ENCODE results near the gene PNPLA2. TPM values are rescaled to one million over a fixed set of nuclear protein-coding genes. Genes with fewer than 3 reads are reported as not detected.

PNPLA2 gene, protein sequence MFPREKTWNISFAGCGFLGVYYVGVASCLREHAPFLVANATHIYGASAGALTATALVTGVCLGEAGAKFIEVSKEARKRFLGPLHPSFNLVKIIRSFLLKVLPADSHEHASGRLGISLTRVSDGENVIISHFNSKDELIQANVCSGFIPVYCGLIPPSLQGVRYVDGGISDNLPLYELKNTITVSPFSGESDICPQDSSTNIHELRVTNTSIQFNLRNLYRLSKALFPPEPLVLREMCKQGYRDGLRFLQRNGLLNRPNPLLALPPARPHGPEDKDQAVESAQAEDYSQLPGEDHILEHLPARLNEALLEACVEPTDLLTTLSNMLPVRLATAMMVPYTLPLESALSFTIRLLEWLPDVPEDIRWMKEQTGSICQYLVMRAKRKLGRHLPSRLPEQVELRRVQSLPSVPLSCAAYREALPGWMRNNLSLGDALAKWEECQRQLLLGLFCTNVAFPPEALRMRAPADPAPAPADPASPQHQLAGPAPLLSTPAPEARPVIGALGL
- 27.0 and 34.1 TPM in 2 replicates for total RNA-seq

DNA sequence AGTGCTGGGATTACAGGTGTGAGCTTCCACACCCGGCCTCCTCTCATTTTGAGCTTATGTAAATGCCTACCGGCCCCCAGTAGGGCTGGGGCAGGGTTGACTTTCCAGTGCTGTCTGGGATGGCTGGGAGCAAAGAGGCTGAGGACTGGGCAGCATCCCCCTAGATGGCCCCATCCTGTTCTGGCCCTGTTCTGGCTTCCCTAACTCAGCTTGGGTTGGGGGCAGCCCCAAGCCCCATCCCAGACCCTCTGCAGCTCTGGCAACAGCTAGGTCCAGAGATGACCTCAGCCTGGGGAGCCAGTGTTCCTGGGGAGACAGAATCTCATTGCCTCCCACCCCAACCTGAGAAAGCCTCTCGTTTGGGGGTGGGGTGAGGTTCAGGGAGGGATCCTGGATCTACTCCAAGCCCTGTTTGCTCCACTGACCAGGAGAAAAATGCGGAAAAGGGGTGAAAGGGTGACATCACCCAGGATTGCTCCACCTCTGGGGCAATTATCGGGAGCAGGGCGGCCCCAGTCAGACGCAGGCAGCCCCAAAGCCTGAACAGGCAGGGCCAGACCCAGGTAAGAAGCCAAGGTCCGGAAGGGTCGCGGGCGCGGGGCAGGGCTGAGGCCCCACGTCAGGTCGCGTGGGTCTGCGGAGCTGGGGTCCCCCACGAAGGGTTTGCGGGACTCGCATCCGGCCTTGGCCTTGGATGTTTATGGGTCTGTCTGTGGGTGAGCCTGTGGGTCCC, at the start of gene PNPLA2:
PNPLA2 (plus strand) TSS at position 519 of the 733 bp plus-strand sequence. CDS start 805 bp downstream, outside the sequence.

DNA sequence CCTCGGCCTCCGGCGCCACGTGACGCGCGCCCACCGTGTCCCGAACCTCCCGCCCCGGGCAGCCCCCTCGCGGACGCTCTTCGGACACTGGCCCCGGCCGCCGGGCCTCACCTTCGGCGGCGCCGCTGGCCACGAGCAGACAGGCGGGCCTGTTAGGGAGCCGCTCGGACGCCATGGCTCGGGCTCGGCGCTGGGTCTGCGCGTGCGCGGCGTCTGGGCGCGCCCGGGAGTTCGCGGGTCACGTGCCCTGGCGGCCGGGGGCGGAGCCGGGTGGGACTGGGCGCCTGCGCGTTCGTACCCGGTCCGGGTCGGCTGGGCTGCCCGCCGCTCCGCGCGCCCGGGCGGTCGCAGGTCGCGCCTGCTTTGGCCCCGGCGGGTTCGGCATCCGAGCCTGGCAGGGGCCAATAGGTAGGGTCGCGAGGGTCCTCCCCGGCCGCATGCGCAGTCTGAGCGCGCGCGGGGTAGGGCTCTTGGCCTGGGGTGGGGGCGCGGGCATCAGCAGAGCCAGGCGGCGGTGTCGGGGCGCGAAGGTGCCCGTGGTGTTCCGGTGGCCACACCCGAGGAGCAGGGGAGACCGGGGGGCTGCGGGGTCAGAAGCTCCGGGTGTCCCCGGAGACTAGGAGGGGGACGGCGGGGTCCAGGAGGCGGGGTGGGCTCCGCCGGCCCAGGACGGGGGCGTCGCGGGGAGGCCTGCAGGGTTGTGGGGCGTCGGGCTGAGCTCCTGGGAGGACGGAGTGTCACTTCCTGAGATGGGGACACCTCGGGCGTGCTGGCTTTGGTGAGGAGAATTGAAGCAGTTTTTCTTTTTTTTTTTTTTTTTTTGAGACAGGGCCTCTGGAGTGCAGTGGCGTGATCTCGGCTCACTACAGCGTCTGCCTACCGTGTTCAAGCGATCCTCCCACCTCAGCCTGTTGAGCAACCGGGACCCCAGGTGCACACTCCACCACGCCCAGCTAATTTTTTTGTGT, 41.1 kb upstream of the PNPLA2 start, which contains the start of gene GATD1:
GATD1 (minus strand) TSS at position 200 of the 968 bp plus-strand sequence; CDS start at position 175, 25 bp downstream.

DNA sequence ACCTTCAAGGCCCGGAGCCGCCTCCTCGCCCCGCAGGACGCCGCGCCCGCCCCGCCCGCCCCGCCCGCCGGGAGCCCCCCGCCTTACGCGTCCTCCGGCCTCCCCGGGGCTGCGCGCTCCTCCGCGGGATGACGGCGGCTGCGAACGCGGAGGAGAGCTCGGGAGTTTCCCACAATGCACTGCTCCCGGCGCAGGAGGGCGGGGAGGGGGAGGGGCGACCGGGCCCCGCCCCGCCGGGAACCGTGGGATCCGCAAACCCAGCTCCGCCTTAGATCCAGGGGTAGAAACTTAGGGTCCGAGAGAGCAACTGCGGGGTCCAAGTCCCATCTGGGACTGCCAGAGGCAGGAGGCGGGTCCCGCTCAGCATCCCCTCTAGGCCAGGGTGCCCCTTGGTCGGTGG, 28.8 kb upstream of the PNPLA2 start, which contains the start of gene CEND1:
CEND1 (minus strand) TSS at position 148 of the 400 bp plus-strand sequence. CDS start 1,514 bp downstream, outside the sequence.

DNA sequence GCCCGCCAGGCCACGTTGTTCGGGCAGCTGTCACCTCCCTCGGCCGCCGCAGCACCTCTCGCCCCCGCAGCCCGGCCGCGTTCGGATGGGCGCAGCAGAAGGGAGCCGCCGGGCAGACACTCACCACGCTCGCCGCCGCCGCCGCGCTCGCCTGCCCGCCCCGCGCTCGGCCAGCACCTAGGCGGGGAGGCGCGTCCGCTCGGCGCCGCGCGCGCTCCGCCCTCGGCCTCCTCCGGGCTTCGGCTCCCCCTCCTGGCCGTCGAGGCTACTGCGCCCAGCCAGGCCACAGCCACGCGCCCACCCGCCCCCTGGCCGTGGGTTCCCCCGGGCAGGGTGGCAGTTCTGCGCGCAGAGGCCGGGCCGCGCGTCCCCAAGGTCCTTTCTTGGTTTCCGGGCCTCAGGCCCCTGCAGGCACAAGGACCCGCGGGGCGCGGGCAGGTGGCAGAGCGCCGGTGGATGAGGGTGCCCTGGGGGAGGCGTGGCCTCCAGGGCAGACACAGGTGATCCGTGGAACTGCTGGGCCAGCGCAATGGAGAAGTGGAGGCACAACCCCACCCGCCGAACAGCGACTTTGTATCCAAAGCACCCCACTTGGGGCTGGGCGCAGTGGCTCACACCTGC, 20.5 kb upstream of the PNPLA2 start, which contains the start of gene SLC25A22:
SLC25A22 (minus strand) TSS at position 189 of the 621 bp plus-strand sequence. CDS start 3,275 bp downstream, outside the sequence.

DNA sequence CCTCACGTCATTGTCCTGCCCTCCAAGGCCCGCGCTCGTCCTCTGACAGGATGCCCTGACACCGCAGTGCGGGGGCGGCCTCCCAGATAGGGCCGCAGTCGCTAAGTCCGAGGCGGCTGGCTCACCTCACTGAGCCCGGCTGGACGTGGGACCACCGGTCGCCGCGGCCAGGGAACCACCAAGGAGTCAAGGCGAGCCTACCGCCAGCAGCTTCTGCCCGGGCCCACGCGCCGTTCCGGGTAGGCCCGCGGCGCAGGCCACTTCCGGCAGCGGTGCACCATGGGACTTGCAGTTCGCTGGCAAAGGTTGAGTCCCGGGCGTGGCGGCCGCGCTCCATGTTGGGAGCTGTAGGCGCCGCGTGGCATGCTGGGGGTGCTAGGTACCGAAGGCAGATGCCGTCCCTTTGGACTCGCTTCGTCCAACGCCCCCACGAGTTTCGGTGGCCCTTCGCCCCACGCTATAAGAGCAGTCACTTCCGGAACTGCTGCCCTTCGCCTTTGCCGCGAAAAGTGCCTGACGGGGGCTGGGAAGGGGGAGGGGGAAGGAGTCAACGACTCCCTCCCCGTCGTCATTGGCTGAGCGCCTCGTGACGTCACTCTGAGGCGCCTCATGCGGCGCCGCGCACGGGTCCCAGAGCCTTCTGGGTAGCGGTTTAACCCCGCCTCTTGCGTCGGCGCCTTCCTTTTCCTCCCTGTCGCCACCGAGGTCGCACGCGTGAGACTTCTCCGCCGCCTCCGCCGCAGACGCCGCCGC, 9.3 kb upstream of the PNPLA2 start, which contains the start of gene RPLP2:
RPLP2 (plus strand) TSS at position 681 of the 753 bp plus-strand sequence. CDS start 268 bp downstream, outside the sequence.

DNA sequence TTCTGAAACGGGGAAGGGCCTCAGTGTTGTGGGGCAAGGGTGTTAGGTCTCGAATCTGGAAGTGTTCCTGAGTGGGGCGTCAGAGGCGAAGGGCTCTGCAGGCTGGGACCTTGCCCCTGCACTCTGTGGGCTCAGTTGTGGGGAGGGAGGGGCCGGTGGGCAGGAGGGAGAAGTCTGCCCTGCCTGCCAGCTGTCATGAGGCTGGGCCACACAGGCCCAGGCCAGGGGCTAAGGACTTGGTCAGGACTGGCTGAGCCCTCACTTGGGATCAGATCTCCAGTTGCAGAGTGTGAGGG, 9.1 kb downstream of the PNPLA2 start, which contains the start of gene CRACR2B:
CRACR2B (plus strand) TSS at position 23 of the 296 bp plus-strand sequence. CDS start 689 bp downstream, outside the sequence.

DNA sequence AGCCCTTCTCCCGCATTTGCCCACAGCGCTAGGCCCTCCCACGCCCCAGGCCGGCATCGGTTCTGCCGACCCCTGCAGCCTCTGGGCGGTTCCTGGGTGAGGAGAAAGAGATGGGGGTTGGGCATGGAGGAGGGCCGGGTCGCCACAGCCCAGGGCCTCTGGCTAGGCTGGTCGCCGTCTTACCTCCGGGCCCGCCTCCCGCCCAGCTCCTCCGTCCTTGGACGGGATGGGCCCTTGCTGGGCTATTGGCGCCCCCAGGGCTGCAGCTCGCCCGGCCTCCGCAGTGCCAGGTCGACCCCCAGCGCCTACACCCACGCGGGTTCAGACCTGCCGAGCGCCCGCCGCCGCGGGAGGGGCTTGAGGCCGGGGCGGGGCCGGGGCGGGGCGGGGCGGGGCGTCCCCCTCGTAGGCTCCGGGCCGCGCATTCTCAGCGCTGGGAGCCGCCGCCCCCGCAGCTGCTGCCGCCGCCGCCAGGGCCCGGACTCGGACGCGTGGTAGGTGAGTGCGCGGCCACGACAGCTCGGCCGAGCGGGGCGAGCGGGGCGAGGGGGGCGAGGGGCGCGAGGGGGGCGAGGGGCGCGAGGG, 13.9 kb downstream of the PNPLA2 start, which contains the start of gene CD151:
CD151 (plus strand) TSS at position 424 of the 585 bp plus-strand sequence. CDS start 3,118 bp downstream, outside the sequence.

DNA sequence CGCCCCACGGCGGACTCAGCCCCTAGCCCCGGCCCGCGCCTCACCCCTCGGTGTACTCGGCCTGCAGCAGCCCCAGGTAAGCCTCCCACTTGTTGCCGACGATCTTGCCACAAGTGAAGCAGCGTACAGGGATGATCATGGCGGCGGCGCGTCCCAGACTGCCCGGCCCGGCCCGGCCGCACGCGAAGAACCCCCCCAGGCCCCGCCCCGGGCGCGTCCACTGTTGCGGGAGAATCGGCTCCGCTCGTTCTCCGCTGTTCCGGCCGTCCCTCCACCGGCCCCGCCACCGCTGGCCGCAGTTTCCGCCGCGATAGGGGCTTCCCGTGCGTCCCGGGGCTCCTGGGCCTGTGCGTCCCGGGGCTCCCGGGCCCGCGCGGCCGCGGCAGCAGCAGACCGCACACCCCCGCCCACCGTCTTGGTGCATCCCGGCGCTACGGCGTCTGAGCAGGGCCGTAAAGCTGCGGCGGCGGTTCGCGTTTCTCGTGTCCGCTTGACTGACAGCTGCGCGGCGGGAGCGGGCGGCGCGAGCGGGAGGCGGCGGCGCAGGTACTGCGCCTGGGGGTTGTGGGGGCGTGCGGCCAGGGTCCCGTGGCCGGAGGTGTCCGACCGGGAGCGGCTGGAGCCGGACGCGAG, 23.8 kb downstream of the PNPLA2 start, which contains the start of the genes POLR2L and TSPAN4:
POLR2L (minus strand) TSS at position 160 of the 633 bp plus-strand sequence; CDS start at position 139, 21 bp downstream.
TSPAN4 (plus strand) TSS at position 483 of the 633 bp plus-strand sequence. CDS start 7,453 bp downstream, outside the sequence.

Small RNA genes lying within 50 kb of the gene (small RNA-seq; reads per million reads assigned to genes)
- not detected for gene SNORA52

Other genes starting within 250 kb of the PNPLA2 start
- gene PHRF1, start 242.4 kb upstream of the PNPLA2 start, total RNA-seq = 34.2 and 37.8 TPM in 2 replicates
- 7.1 and 9.7 TPM in 2 replicates for gene IRF7, start 203.0 kb upstream of the PNPLA2 start, total RNA-seq
- gene CDHR5, start 194.0 kb upstream of the PNPLA2 start, total RNA-seq = not detected in 2 replicates
- gene SCT, start 191.7 kb upstream of the PNPLA2 start, total RNA-seq = not detected in 2 replicates
- not detected in 2 replicates for gene DRD4, start 181.6 kb upstream of the PNPLA2 start, total RNA-seq
- gene DEAF1, start 123.7 kb upstream of the PNPLA2 start, total RNA-seq = 41.0 and 42.6 TPM in 2 replicates
- gene TMEM80, start 123.1 kb upstream of the PNPLA2 start, total RNA-seq = 10.8 and 13.1 TPM in 2 replicates
- 2.7 and 2.9 TPM in 2 replicates for gene EPS8L2, start 112.7 kb upstream of the PNPLA2 start, total RNA-seq
- gene TALDO1, start 71.5 kb upstream of the PNPLA2 start, total RNA-seq = 243 and 266 TPM in 2 replicates
- gene GATD1, start 41.4 kb upstream of the PNPLA2 start, total RNA-seq = 38.7 and 52.0 TPM in 2 replicates
- gene CEND1, start 28.8 kb upstream of the PNPLA2 start, total RNA-seq = 0.53 and 1.4 TPM in 2 replicates
- 11.6 and 13.6 TPM in 2 replicates for gene SLC25A22, start 20.6 kb upstream of the PNPLA2 start, total RNA-seq
- gene PIDD1, start 13.7 kb upstream of the PNPLA2 start, total RNA-seq = 11.1 and 11.3 TPM in 2 replicates
- 212 and 248 TPM in 2 replicates for gene RPLP2, start 8.9 kb upstream of the PNPLA2 start, total RNA-seq
- 4.1 and 5.6 TPM in 2 replicates for gene CRACR2B, start 9.0 kb downstream of the PNPLA2 start, total RNA-seq
- 285 and 314 TPM in 2 replicates for gene CD151, start 14.0 kb downstream of the PNPLA2 start, total RNA-seq
- gene POLR2L, start 23.6 kb downstream of the PNPLA2 start, total RNA-seq = 99.7 and 114 TPM in 2 replicates
- 84.0 and 93.8 TPM in 2 replicates for gene TSPAN4, start 23.9 kb downstream of the PNPLA2 start, total RNA-seq
- gene CHID1, start 91.9 kb downstream of the PNPLA2 start, total RNA-seq = 38.3 and 45.3 TPM in 2 replicates
- gene AP2A2, start 107.0 kb downstream of the PNPLA2 start, total RNA-seq = 81.3 and 86.6 TPM in 2 replicates
- gene MUC6, start 217.8 kb downstream of the PNPLA2 start, total RNA-seq = not detected in 2 replicates